T-cell (primary cell): Measurements from ENCODE around the gene PYM1. TPM values are rescaled to one million over a fixed set of nuclear protein-coding genes. Genes with fewer than 3 reads are reported as not detected.

Experiments
- ATAC-seq, 4 experiments: fragments of 200-7000 bp in 3 of 4; fragments of 150-1000 bp in 1 of 4; cut with Tn5 transposase; replicated peaks in 1 of 4; 1 replicate in 3 of 4; 2 replicates in 1 of 4; pipeline ENCODE4 v1.10.0; 2021; ENCODE audit warnings: moderate library complexity in 3 of 4, mild to moderate bottlenecking in 2 of 4, moderate number of reproducible peaks in 1 of 4
- CTCF ChIA-PET, 2 donors: fragments of 300-600 bp; sonication (Branson Sonifier 250); formaldehyde crosslinking; loops; one replicate each; lab custom pipeline; 2022; ENCODE audit warnings: antibody characterized with exemption in 2 of 2; lab: Charles Lee
- POLR2A ChIA-PET, 2 donors: fragments of 300-600 bp; sonication (Branson Sonifier 250); formaldehyde crosslinking; loops; one replicate each; lab custom pipeline; 2022; ENCODE audit warnings: antibody characterized with exemption in 2 of 2; lab: Charles Lee
- DNase-seq, 35 experiments: peaks; one replicate each; pipeline versions ENCODE4 v3.0.0 to v3.0.0-alpha.2; 2013 to 2023
- H3K27ac ChIP-seq: one replicate; pipeline ENCODE4 v1.5.1; 2013; ENCODE audit warnings: low read length
- H3K27me3 ChIP-seq, 2 experiments: replicated peaks in 1 of 2; 1 replicate in 1 of 2; 2 replicates in 1 of 2; pipeline versions ENCODE4 v1.6.1 to v1.7.0; 2013; ENCODE audit warnings: low read length in 1 of 2, mixed read lengths in 1 of 2; ENCODE audit not compliant: control insufficient read depth in 2 of 2, insufficient read depth in 2 of 2; ENCODE audit errors: extremely low read depth in 1 of 2
- H3K36me3 ChIP-seq, 2 donors: 1 replicate in 1 of 2; 2 replicates in 1 of 2; pipeline versions ENCODE4 v1.6.1 to v1.7.0; 2013; ENCODE audit warnings: low read length in 1 of 2; ENCODE audit not compliant: control insufficient read depth in 2 of 2, insufficient read depth in 1 of 2; ENCODE audit errors: extremely low read depth in 1 of 2
- H3K4me1 ChIP-seq, 2 experiments: 1 replicate in 1 of 2; 2 replicates in 1 of 2; pipeline versions ENCODE4 v1.6.1 to v1.7.0; 2013; ENCODE audit warnings: low read length in 2 of 2, mixed read lengths in 1 of 2; ENCODE audit not compliant: insufficient read depth in 2 of 2, control insufficient read depth in 1 of 2; ENCODE audit errors: extremely low read depth in 1 of 2
- H3K4me3 ChIP-seq, 2 donors: 1 replicate in 1 of 2; 2 replicates in 1 of 2; pipeline versions ENCODE4 v1.5.1 to v1.7.0; 2013; ENCODE audit warnings: mild to moderate bottlenecking in 2 of 2, low read length in 1 of 2, moderate library complexity in 1 of 2; ENCODE audit not compliant: control insufficient read depth in 1 of 2; ENCODE audit errors: extremely low read depth in 1 of 2
- H3K9me3 ChIP-seq: 2 replicates; pipeline ENCODE4 v1.7.0; 2013
- H3K27ac Mint-ChIP-seq, 2 donors: one replicate each; pipeline ENCODE4 v1.8.0; 2020 to 2021; ENCODE audit warnings: mild to moderate bottlenecking in 2 of 2, mixed read lengths in 2 of 2
- H3K27me3 Mint-ChIP-seq, 2 donors: one replicate each; pipeline ENCODE4 v1.8.0; 2021 to 2022; ENCODE audit warnings: mixed read lengths in 2 of 2
- H3K36me3 Mint-ChIP-seq: one replicate; pipeline ENCODE4 v1.8.0; 2021; ENCODE audit warnings: mixed read lengths
- H3K4me1 Mint-ChIP-seq, 3 donors: one replicate each; pipeline ENCODE4 v1.8.0; 2020 to 2022; ENCODE audit warnings: mixed read lengths in 3 of 3, mild to moderate bottlenecking in 1 of 3
- H3K4me3 Mint-ChIP-seq, 3 donors: one replicate each; pipeline ENCODE4 v1.8.0; 2020 to 2022; ENCODE audit warnings: mild to moderate bottlenecking in 3 of 3, mixed read lengths in 3 of 3, moderate library complexity in 3 of 3
- H3K9me3 Mint-ChIP-seq, 3 donors: one replicate each; pipeline ENCODE4 v1.8.0; 2020 to 2022; ENCODE audit warnings: mixed read lengths in 3 of 3
- WGBS: methylation state at CpG from one replicate; pipeline ENCODE4 v1.1.5; 2013; ENCODE audit warnings: missing lambda C conversion rate; ENCODE audit not compliant: insufficient coverage; 5-methylcytosine and 5-hydroxymethylcytosine counted together
- total RNA-seq, 35 experiments: library from RNA in 6 of 35; stranded (reverse) in 6 of 35; fragments of 120-200 nt in 1 of 35; gene quantifications; one replicate each; pipeline versions ENCODE4 v1.2.1 to v1.2.4 and lab custom pipeline; 2013 to 2026

The PYM1 gene
- total RNA-seq, 5 donors from 2014 or later (not counting 1 experiment from before 2014, with no cell fraction given), result 21.7 to 40.9 (median 30.7) TPM

DNA sequence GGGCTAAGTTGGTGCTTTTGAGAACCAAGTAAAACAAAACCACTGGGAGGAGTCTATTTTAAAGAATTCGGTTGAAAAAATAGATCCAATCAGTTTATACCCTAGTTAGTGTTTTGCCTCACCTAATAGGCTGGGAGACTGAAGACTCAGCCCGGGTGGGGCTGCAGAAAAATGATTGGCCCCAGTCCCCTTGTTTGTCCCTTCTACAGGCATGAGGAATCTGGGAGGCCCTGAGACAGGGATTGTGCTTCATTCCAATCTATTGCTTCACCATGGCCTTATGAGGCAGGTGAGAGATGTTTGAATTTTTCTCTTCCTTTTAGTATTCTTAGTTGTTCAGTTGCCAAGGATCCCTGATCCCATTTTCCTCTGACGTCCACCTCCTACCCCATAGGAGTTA lies 44.3 kb upstream of the PYM1 start:
- Histone ChIP-seq H3K27ac (no peak overlapping the region), H3K9me3 (no peaks in the 10 kb centered on the region), H3K36me3 (peaks cover 0 to 7% of the 10 kb centered on the region in 2 donors), H3K4me3 (no peak overlapping the region), H3K4me1 (peaks cover 24 to 32% of the 10 kb centered on the region in 2 experiments), H3K27me3 (no peaks in the 10 kb centered on the region)
- ATAC-seq, result no peak
- no peaks in the 10 kb centered on the region for H3K9me3 Mint-ChIP-seq
- no peaks in the 10 kb centered on the region for H3K27me3 Mint-ChIP-seq
- WGBS, result no CpG with 5 or more reads among the region's 3 CpGs
- ChIA-PET POLR2A (no interaction called here), CTCF (interaction anchor here in 1 of 2 donors (2.0 kb wide), 1 partner anchor 233 kb away, joined by 12 read pairs; no protein-coding TSS in a partner anchor)
- peak overlapping the region in 1 of 3 donors; percentile 29 for H3K4me3 Mint-ChIP-seq
- peak overlapping the region in 1 of 2 donors; percentile 9 for H3K27ac Mint-ChIP-seq
- H3K36me3 Mint-ChIP-seq, result no peaks in the 10 kb centered on the region
- no peak for DNase-seq
- peaks cover 23 to 27% (median 25%) of the 10 kb centered on the region in 3 donors for H3K4me1 Mint-ChIP-seq

DNA sequence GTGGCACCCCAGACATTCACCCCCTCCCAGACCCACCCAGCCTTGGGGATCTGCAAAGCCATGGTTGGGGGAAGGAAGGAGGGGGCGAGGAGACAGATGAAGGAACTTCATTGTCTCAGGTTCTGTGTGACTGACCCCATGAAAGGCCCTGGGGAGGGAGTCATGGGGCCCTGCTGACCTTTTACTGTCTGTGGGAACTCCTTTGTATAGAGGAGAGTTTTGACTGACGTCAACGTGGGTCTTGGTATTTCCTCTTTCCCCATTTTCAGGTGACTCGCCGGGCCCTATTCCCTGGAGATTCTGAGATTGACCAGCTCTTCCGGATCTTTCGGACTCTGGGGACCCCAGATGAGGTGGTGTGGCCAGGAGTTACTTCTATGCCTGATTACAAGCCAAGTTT lies 43.1 kb upstream of the PYM1 start:
- Mint-ChIP-seq H3K27ac (no peak overlapping the region), H3K4me3 (no peak overlapping the region), H3K9me3 (no peaks in the 10 kb centered on the region), H3K4me1 (peaks cover 26 to 28% (median 28%) of the 10 kb centered on the region in 3 donors), H3K27me3 (no peaks in the 10 kb centered on the region), H3K36me3 (no peaks in the 10 kb centered on the region)
- no peaks in the 10 kb centered on the region for H3K27me3 ChIP-seq
- WGBS, result 86% methylated on average over 1 of the region's 7 CpGs
- peaks cover 0 to 7% of the 10 kb centered on the region in 2 donors for H3K36me3 ChIP-seq
- H3K4me3 ChIP-seq, result no peak overlapping the region
- ChIA-PET CTCF (no interaction called here), POLR2A (interaction anchor here in 1 of 2 donors (0.6 kb wide), 1 partner anchor 158 kb away, joined by 4 read pairs; no protein-coding TSS in a partner anchor)
- no peaks in the 10 kb centered on the region for H3K9me3 ChIP-seq
- peaks cover 22 to 40% of the 10 kb centered on the region in 2 experiments for H3K4me1 ChIP-seq
- ATAC-seq, result no peak
- H3K27ac ChIP-seq, result no peak overlapping the region
- no peak for DNase-seq

DNA sequence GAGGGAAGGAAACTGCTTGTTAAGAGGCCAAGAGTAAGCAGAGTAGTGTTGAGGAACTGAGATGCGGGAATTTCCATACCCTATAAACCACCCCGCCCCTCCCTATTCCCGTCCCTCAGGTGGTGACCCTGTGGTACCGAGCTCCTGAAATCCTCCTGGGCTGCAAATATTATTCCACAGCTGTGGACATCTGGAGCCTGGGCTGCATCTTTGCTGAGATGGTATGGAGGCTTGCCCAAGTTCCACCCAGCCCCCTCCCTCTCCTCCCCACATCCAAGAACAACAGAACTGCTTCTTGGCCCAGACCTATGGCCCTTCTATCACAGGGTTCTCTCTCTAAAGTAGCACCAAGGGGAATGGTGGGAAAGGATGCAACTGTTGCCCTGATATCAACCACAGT lies 41.7 kb upstream of the PYM1 start:
- no peak overlapping the region for H3K27ac ChIP-seq
- Mint-ChIP-seq H3K4me1 (peaks cover 30 to 33% (median 31%) of the 10 kb centered on the region in 3 donors), H3K36me3 (no peaks in the 10 kb centered on the region), H3K4me3 (no peak overlapping the region), H3K27me3 (no peaks in the 10 kb centered on the region), H3K27ac (peak overlapping the region in 1 of 2 donors; percentile 44), H3K9me3 (no peaks in the 10 kb centered on the region)
- DNase-seq (no peak), ATAC-seq (no peak)
- peaks cover 13 to 33% of the 10 kb centered on the region in 2 experiments for H3K4me1 ChIP-seq
- peaks cover 0 to 7% of the 10 kb centered on the region in 2 donors for H3K36me3 ChIP-seq
- POLR2A ChIA-PET, result no interaction called here
- CTCF ChIA-PET, result no interaction called here
- no peaks in the 10 kb centered on the region for H3K9me3 ChIP-seq
- H3K4me3 ChIP-seq, result no peak overlapping the region
- no CpG with 5 or more reads among the region's 4 CpGs for WGBS
- H3K27me3 ChIP-seq, result no peaks in the 10 kb centered on the region

DNA sequence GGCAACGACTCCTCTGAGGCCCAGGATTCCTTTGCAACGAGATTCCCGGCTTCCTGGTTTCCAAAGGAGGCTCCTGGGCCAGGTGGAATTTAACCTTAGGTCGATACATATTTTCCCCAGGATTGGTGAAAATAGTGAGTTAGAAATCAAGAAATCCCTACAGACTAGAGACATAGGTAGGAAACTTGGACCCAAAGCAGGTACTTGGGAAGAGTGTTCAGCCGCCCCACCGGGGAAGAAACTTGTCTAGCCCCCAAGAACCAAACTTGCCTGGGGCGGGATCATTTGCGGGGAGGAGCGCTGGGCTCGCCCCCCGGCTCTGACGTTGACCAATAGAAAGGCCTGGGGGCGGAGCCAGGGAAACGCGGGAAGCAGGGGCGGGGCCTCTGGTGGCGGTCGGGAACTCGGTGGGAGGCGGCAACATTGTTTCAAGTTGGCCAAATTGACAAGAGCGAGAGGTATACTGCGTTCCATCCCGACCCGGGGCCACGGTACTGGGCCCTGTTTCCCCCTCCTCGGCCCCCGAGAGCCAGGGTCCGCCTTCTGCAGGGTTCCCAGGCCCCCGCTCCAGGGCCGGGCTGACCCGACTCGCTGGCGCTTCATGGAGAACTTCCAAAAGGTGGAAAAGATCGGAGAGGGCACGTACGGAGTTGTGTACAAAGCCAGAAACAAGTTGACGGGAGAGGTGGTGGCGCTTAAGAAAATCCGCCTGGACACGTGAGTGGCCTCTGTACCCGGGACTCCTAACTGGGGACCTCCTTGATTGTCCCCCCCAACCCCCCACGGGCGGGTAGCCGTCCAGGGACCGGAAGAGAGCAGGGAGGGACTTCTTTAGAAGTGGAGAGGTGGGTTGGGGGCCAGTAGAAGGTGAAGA lies 39.0 kb upstream of the PYM1 start, which contains the start of gene CDK2:
Gene CDK2, plus strand, starts transcription at position 423 of the 874 bp plus-strand sequence. Its CDS starts 179 bp downstream, at position 602.
- Histone ChIP-seq H3K9me3 (no peaks in the 10 kb centered on the region), H3K27ac (no peak within 1 kb of the TSS), H3K4me3 (peak within 1 kb of the TSS; percentile 67 to 90), H3K36me3 (peaks cover 0 to 7% of the 10 kb centered on the region in 2 donors), H3K27me3 (no peaks in the 10 kb centered on the region), H3K4me1 (peaks cover 10 to 25% of the 10 kb centered on the region in 2 experiments)
- Mint-ChIP-seq H3K27me3 (no peaks in the 10 kb centered on the region), H3K4me1 (peaks cover 30 to 31% (median 30%) of the 10 kb centered on the region in 3 donors), H3K27ac (peak within 1 kb of the TSS; percentile 68 to 74), H3K4me3 (peak within 1 kb of the TSS; percentile 90 to 97 (median 92)), H3K9me3 (no peaks in the 10 kb centered on the region), H3K36me3 (no peaks in the 10 kb centered on the region)
- WGBS, result 0% methylated on average over 34 of the region's 45 CpGs
- ChIA-PET POLR2A (interaction anchor here in 1 of 2 donors (0.6 kb wide), 1 partner anchor 249 kb away, joined by 4 read pairs; no protein-coding TSS in a partner anchor), CTCF (interaction anchor here in 1 of 2 donors (0.5 kb wide), 1 partner anchor 81 kb away, joined by 3 read pairs; no protein-coding TSS in a partner anchor)
- peak; percentile 98 to 99 (median 98) for ATAC-seq
- peak; percentile 61 to 89 (median 77) for DNase-seq

GRCh38 chr12:55965941-55966407 lies 38.3 kb upstream of the PYM1 start, which contains the start of gene PMEL:
PMEL (minus strand) TSS chr12:55966042; CDS start chr12:55966011, 31 bp downstream.
- Mint-ChIP-seq H3K27me3 (no peaks in the 10 kb centered on the region), H3K9me3 (no peaks in the 10 kb centered on the region), H3K4me1 (peaks cover 30 to 31% (median 30%) of the 10 kb centered on the region in 3 donors), H3K36me3 (no peaks in the 10 kb centered on the region), H3K4me3 (peak within 1 kb of the TSS; percentile 90 to 97 (median 92)), H3K27ac (peak within 1 kb of the TSS; percentile 68 to 74)
- ATAC-seq (no peak), DNase-seq (no peak)
- peaks cover 0 to 7% of the 10 kb centered on the region in 2 donors for H3K36me3 ChIP-seq
- 35% methylated on average over 2 of the region's 4 CpGs for whole genome bisulfite sequencing
- H3K4me3 ChIP-seq, result peak within 1 kb of the TSS; percentile 67 to 90
- ChIA-PET CTCF (no interaction called here), POLR2A (no interaction called here)
- no peaks in the 10 kb centered on the region for H3K27me3 ChIP-seq
- peaks cover 10 to 25% of the 10 kb centered on the region in 2 experiments for H3K4me1 ChIP-seq
- no peak within 1 kb of the TSS for H3K27ac ChIP-seq
- no peaks in the 10 kb centered on the region for H3K9me3 ChIP-seq

- CTCF ChIA-PET, result no interaction called here
- Histone ChIP-seq H3K27ac (no peak overlapping the region), H3K4me1 (peaks cover 10 to 25% of the 10 kb centered on the region in 2 experiments), H3K9me3 (no peaks in the 10 kb centered on the region), H3K4me3 (no peak overlapping the region), H3K36me3 (peaks cover 0 to 5% of the 10 kb centered on the region in 2 donors), H3K27me3 (no peaks in the 10 kb centered on the region)
- ATAC-seq, result no peak
- H3K36me3 Mint-ChIP-seq, result no peaks in the 10 kb centered on the region
- H3K4me3 Mint-ChIP-seq, result peak overlapping the region; percentile 90 to 97 (median 92)
- no peak for DNase-seq
- H3K27ac Mint-ChIP-seq, result peak overlapping the region; percentile 8 to 25
- WGBS, result 95% methylated on average over 4 of the region's 5 CpGs
- H3K9me3 Mint-ChIP-seq, result no peaks in the 10 kb centered on the region
- H3K4me1 Mint-ChIP-seq, result peaks cover 30 to 31% (median 30%) of the 10 kb centered on the region in 3 donors
- H3K27me3 Mint-ChIP-seq, result no peaks in the 10 kb centered on the region
- POLR2A ChIA-PET, result no interaction called here
Measured at GRCh38 chr12:55965240-55965639, 37.5 kb upstream of the PYM1 start.
